K562 (cell line): ENCODE results near the gene SLC7A8. TPM values are rescaled to one million over a fixed set of nuclear protein-coding genes. Genes with fewer than 3 reads are reported as not detected.

Source experiments
- ARID1B ChIP-seq: fragments of 450-650 bp; IDR thresholded peaks from 2 replicates; pipeline ENCODE4 v1.6.1; 2016; ENCODE audit warnings: antibody characterized with exemption, mild to moderate bottlenecking, inconsistent platforms
- ATF4 ChIP-seq: fragments of 450-650 bp; formaldehyde crosslinking; IDR thresholded peaks from 2 replicates; pipeline ENCODE4 v1.4.0; 2022; ENCODE audit warnings: mild to moderate bottlenecking, moderate library complexity
- CSDE1 ChIP-seq, 2 experiments: fragments of 450-650 bp; IDR thresholded peaks; 2 replicates each; pipeline ENCODE4 v1.6.1; 2016; ENCODE audit warnings: mild to moderate bottlenecking in 1 of 2
- CTBP1 ChIP-seq: fragments of 450-650 bp; IDR thresholded peaks from 2 replicates; pipeline ENCODE4 v1.6.1; 2016; ENCODE audit warnings: borderline replicate concordance
- EP400 ChIP-seq: fragments of 450-650 bp; IDR thresholded peaks from 2 replicates; pipeline ENCODE4 v1.6.1; 2017; ENCODE audit warnings: antibody characterized with exemption, mild to moderate bottlenecking, moderate library complexity
- GATA2 ChIP-seq: sonication (generic); formaldehyde crosslinking; IDR thresholded peaks from 2 replicates; pipeline ENCODE4 v1.4.0; 2020; ENCODE audit warnings: mild to moderate bottlenecking, missing genetic modification reagents
- HMG20A ChIP-seq: fragments of 450-650 bp; formaldehyde crosslinking; conservative IDR thresholded peaks from 2 replicates; pipeline ENCODE4 v1.4.0; 2020; ENCODE audit warnings: mild to moderate bottlenecking, mixed read lengths
- HMG20B ChIP-seq: fragments of 250-450 bp; sonication (Bioruptor Pico); IDR thresholded peaks from 2 replicates; pipeline ENCODE4 v1.5.0; 2021; ENCODE audit warnings: mild to moderate bottlenecking
- HMGN3 ChIP-seq: IDR thresholded peaks from 2 replicates; pipeline ENCODE4 v1.6.1; 2011; ENCODE audit warnings: borderline replicate concordance, low read depth, mild to moderate bottlenecking, mixed read lengths, low read length; ENCODE audit not compliant: insufficient read length; ENCODE audit errors: extremely low read depth
- HNRNPLL ChIP-seq: fragments of 200-400 bp; formaldehyde crosslinking; IDR thresholded peaks from 2 replicates; pipeline ENCODE4 v1.6.1; 2017; ENCODE audit warnings: low read length, low read depth, mild to moderate bottlenecking; ENCODE audit not compliant: poor library complexity, severe bottlenecking
- KLF10 ChIP-seq: fragments of 250-450 bp; sonication (Bioruptor Pico); IDR thresholded peaks from 2 replicates; pipeline ENCODE4 v1.6.1; 2021; ENCODE audit warnings: matching md5 sums
- L3MBTL2 ChIP-seq: fragments of 450-650 bp; IDR thresholded peaks from 2 replicates; pipeline ENCODE4 v1.6.1; 2016; ENCODE audit warnings: mild to moderate bottlenecking, moderate library complexity
- MAFK ChIP-seq: IDR thresholded peaks from 2 replicates; pipeline ENCODE4 v1.6.1; 2011; ENCODE audit warnings: low read length, improper control_type of control experiment
- MBD2 ChIP-seq: sonication (generic); IDR thresholded peaks from 2 replicates; pipeline ENCODE4 v1.6.1; 2016; ENCODE audit warnings: low read depth, borderline replicate concordance
- RBM39 ChIP-seq: fragments of 200-400 bp; formaldehyde crosslinking; optimal IDR thresholded peaks from 2 replicates; pipeline ENCODE3; 2018; ENCODE audit warnings: low read depth, low read length
- SMAD3 ChIP-seq: fragments of 450-650 bp; formaldehyde crosslinking; conservative IDR thresholded peaks from 2 replicates; pipeline ENCODE4 v1.4.0; 2020; ENCODE audit warnings: mild to moderate bottlenecking
- TAF1 ChIP-seq: IDR thresholded peaks from 2 replicates; pipeline ENCODE4 v1.6.1; 2011; ENCODE audit warnings: mild to moderate bottlenecking, low read length, moderate library complexity; ENCODE audit not compliant: insufficient read depth, control insufficient read depth, severe bottlenecking; ENCODE audit errors: extremely low read depth
- THRA ChIP-seq: fragments of 450-650 bp; IDR thresholded peaks from 2 replicates; pipeline ENCODE4 v1.6.1; 2017; ENCODE audit warnings: mild to moderate bottlenecking, moderate library complexity
- TSC22D4 ChIP-seq: fragments of 450-650 bp; IDR thresholded peaks from 2 replicates; pipeline ENCODE4 v1.6.1; 2016; ENCODE audit warnings: missing genetic modification characterization, missing biosample characterization, control low read depth
- UBTF ChIP-seq, 2 experiments: IDR thresholded peaks; 2 replicates each; pipeline ENCODE4 v1.6.1; 2012; ENCODE audit warnings: improper control_type of control experiment in 2 of 2, low read depth in 2 of 2, low read length in 2 of 2, borderline replicate concordance in 1 of 2
- ZBED1 ChIP-seq: IDR thresholded peaks from 2 replicates; pipeline ENCODE4 v1.6.1; 2014
- ZBTB5 ChIP-seq: fragments of 450-650 bp; IDR thresholded peaks from 2 replicates; pipeline ENCODE4 v1.6.1; 2017; ENCODE audit warnings: antibody characterized with exemption
- ZNF282 ChIP-seq: sonication (generic); formaldehyde crosslinking; IDR thresholded peaks from 2 replicates; pipeline ENCODE4 v1.8.1; 2023; ENCODE audit warnings: missing genetic modification reagents
- ZNF431 ChIP-seq: sonication (generic); formaldehyde crosslinking; IDR thresholded peaks from 2 replicates; pipeline ENCODE4 v1.8.0; 2022; ENCODE audit warnings: mild to moderate bottlenecking, missing genetic modification reagents
- ZNF511 ChIP-seq: sonication (generic); formaldehyde crosslinking; IDR thresholded peaks from 2 replicates; pipeline ENCODE4 v1.8.0; 2022; ENCODE audit warnings: mild to moderate bottlenecking, missing genetic modification reagents
- polyA plus RNA-seq, 8 experiments: library from polyadenylated mRNA; depleted of rRNA in 4 of 8; stranded (reverse) in 5 of 8; unstranded in 3 of 8; fragments of >200 nt; fragmentation: Nextera tagmentation in 2 of 8; fragmentation: Illumina TruSeq in 1 of 8; extraction: Ambion mirVana in 2 of 8; extraction: Trizol in 1 of 8; gene quantifications; 2 replicates each; pipeline versions ENCODE4 v1.2.1 to v1.2.3, GENCODE V29; 2011 to 2014; ENCODE audit warnings: inconsistent platforms in 1 of 8, missing spikeins in 1 of 8
- total RNA-seq, 7 experiments: library from RNA; depleted of rRNA in 6 of 7; stranded (reverse); fragments of >200 nt in 6 of 7; fragmentation: Illumina TruSeq in 2 of 7; extraction: Trizol in 2 of 7; gene quantifications; 2 replicates each; pipeline versions ENCODE4 v1.2.1 to v1.2.3, GENCODE V29; 2011 to 2021; ENCODE audit warnings: low replicate concordance in 1 of 7

The SLC7A8 gene
- total and polyA plus RNA-seq, 9 of the 15 experiments (the other 6 are each of a cell fraction or from before 2014, with no cell fraction given) = 2.0 to 33.0 (median 6.0) TPM

GRCh38 chr14:23164250-23164649 lies 19.2 kb downstream of the SLC7A8 start (continued):
- TF ChIP-seq SMAD3 (CRISPR knock-in tag) = no peak
- TF ChIP-seq ZNF282 (CRISPR knock-in tag) = no peak
- peak; percentile 85 for TF ChIP-seq ARID1B
- no peak for TF ChIP-seq KLF10
- peak; percentile 95 for TF ChIP-seq L3MBTL2
- TF ChIP-seq TSC22D4 = no peak
- no peak for TF ChIP-seq CSDE1 (IDR thresholded peaks at IDR 0.05)
- no peak for TF ChIP-seq ATF4 (CRISPR knock-in tag)
- no peak for TF ChIP-seq HMG20A (CRISPR knock-in tag)
- TF ChIP-seq HMG20B = no peak
- peak; percentile 54; the same call in 1 of the 2 replicates for TF ChIP-seq GATA2 (CRISPR knock-in tag)
- peak; percentile 6; the same call in 1 of the 2 replicates for TF ChIP-seq MAFK
- peak; percentile 78; the same call in 1 of the 2 replicates for TF ChIP-seq CTBP1
- no peak for TF ChIP-seq ZBTB5
- TF ChIP-seq HMGN3 = no peak
- TF ChIP-seq ZNF511 = no peak
- no peak for TF ChIP-seq THRA
- no peak for TF ChIP-seq ZNF431 (CRISPR knock-in tag)
- peak; percentile 70; the same call in 1 of the 2 replicates for TF ChIP-seq EP400
- TF ChIP-seq HNRNPLL = no peak
- TF ChIP-seq ZBED1 = no peak
- no peak for TF ChIP-seq RBM39
- no peak for TF ChIP-seq MBD2
- TF ChIP-seq TAF1 = no peak
- TF ChIP-seq UBTF (IDR thresholded peaks at IDR 0.05; ENCODE audit: borderline replicate concordance in 1 of 2, low read depth in 2 of 2, low read length in 2 of 2) = no peak
